MM.1S (cell line): ENCODE results near the gene PILRA.

Experiments used
- DNase-seq: peaks from one replicate; pipeline ENCODE4 v3.0.0-alpha.2; 2015
- H2AFZ ChIP-seq: fragments of 300-600 bp; sonication (generic); 2 replicates; pipeline ENCODE4 v1.6.0; 2016; ENCODE audit warnings: antibody characterized with exemption, low read length
- H3F3A ChIP-seq: fragments of 300-600 bp; sonication (generic); 2 replicates; pipeline ENCODE4 v1.6.1; 2016; ENCODE audit warnings: mild to moderate bottlenecking, antibody characterized with exemption, low read length, moderate library complexity, mixed read lengths; ENCODE audit not compliant: insufficient read depth
- H3K27ac ChIP-seq: fragments of 300-600 bp; sonication (generic); 2 replicates; pipeline ENCODE4 v1.5.1; 2016; ENCODE audit warnings: mild to moderate bottlenecking, low read length
- H3K27me3 ChIP-seq: fragments of 300-600 bp; sonication (generic); replicated peaks from 2 replicates; pipeline ENCODE4 v1.6.0; 2016; ENCODE audit warnings: low read length; ENCODE audit not compliant: insufficient read depth
- H3K36me3 ChIP-seq: fragments of 300-600 bp; sonication (generic); replicated peaks from 2 replicates; pipeline ENCODE4 v1.6.1; 2016; ENCODE audit warnings: mild to moderate bottlenecking, low read length, mixed read lengths; ENCODE audit not compliant: insufficient read depth
- H3K4me1 ChIP-seq: fragments of 300-600 bp; sonication (generic); 2 replicates; pipeline ENCODE4 v1.6.1; 2016; ENCODE audit warnings: low read length, mixed read lengths
- H3K4me2 ChIP-seq: fragments of 300-600 bp; sonication (generic); 2 replicates; pipeline ENCODE4 v1.6.0; 2016; ENCODE audit warnings: low read depth, low read length
- H3K4me3 ChIP-seq: fragments of 300-600 bp; sonication (generic); 2 replicates; pipeline ENCODE4 v1.5.1; 2016; ENCODE audit warnings: low read length, mixed read lengths
- H3K79me2 ChIP-seq: fragments of 300-600 bp; sonication (generic); 2 replicates; pipeline ENCODE4 v1.6.1; 2016; ENCODE audit warnings: mixed run types, low read length, mixed read lengths
- H3K9ac ChIP-seq: fragments of 300-600 bp; sonication (generic); 2 replicates; pipeline ENCODE4 v1.6.1; 2016; ENCODE audit warnings: low read length, mixed read lengths
- H3K9me2 ChIP-seq: fragments of 300-600 bp; sonication (generic); replicated peaks from 2 replicates; pipeline ENCODE4 v1.6.1; 2016; ENCODE audit warnings: mild to moderate bottlenecking, low read length, mixed read lengths; ENCODE audit not compliant: insufficient read depth
- H3K9me3 ChIP-seq: fragments of 300-600 bp; sonication (generic); replicated peaks from 2 replicates; pipeline ENCODE4 v1.6.1; 2016; ENCODE audit warnings: mild to moderate bottlenecking, low read length, mixed read lengths; ENCODE audit not compliant: insufficient read depth
- H4K20me1 ChIP-seq: fragments of 300-600 bp; sonication (generic); 2 replicates; pipeline ENCODE4 v1.6.1; 2016; ENCODE audit warnings: mild to moderate bottlenecking, low read length, moderate library complexity, mixed read lengths; ENCODE audit not compliant: insufficient read depth
- EZH2 ChIP-seq: fragments of 300-600 bp; sonication (generic); optimal IDR thresholded peaks from 2 replicates; pipeline ENCODE3; 2017; ENCODE audit warnings: low read depth, mild to moderate bottlenecking, antibody characterized with exemption, low read length, mixed read lengths
- EZH2phosphoT487 ChIP-seq: fragments of 300-600 bp; sonication (generic); IDR thresholded peaks from 2 replicates; pipeline ENCODE4 v1.6.1; 2018; ENCODE audit warnings: antibody characterized with exemption, low read length
- TF ChIP-seq, protein P1 (sequence below): fragments of 300-600 bp; sonication (generic); IDR thresholded peaks from 2 replicates; pipeline ENCODE4 v1.5.1; 2016; ENCODE audit warnings: antibody characterized with exemption, low read length, mixed read lengths

PILRA gene

GRCh38 chr7:100384628-100385294 is 11.5 kb downstream of the PILRA start:
- no peaks in the 10 kb centered on the region for H3K9me3 ChIP-seq
- H3K27ac ChIP-seq, result no peak overlapping the region
- H3K27me3 ChIP-seq, result no peaks in the 10 kb centered on the region
- H3K36me3 ChIP-seq, result no peaks in the 10 kb centered on the region
- no peaks in the 10 kb centered on the region for H3K79me2 ChIP-seq
- no peak overlapping the region for H3K9ac ChIP-seq
- no peaks in the 10 kb centered on the region for H3K9me2 ChIP-seq
- no peaks in the 10 kb centered on the region for H3K4me1 ChIP-seq
- no peak for DNase-seq
- H3K4me2 ChIP-seq, result no peak overlapping the region
- H2AFZ ChIP-seq, result no peak overlapping the region
- H4K20me1 ChIP-seq, result no peaks in the 10 kb centered on the region
- TF ChIP-seq, protein P1, sequence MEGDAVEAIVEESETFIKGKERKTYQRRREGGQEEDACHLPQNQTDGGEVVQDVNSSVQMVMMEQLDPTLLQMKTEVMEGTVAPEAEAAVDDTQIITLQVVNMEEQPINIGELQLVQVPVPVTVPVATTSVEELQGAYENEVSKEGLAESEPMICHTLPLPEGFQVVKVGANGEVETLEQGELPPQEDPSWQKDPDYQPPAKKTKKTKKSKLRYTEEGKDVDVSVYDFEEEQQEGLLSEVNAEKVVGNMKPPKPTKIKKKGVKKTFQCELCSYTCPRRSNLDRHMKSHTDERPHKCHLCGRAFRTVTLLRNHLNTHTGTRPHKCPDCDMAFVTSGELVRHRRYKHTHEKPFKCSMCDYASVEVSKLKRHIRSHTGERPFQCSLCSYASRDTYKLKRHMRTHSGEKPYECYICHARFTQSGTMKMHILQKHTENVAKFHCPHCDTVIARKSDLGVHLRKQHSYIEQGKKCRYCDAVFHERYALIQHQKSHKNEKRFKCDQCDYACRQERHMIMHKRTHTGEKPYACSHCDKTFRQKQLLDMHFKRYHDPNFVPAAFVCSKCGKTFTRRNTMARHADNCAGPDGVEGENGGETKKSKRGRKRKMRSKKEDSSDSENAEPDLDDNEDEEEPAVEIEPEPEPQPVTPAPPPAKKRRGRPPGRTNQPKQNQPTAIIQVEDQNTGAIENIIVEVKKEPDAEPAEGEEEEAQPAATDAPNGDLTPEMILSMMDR, result no peak
- no peak for TF ChIP-seq EZH2phosphoT487
- no peak for TF ChIP-seq EZH2
- H3K4me3 ChIP-seq, result no peak overlapping the region
- no peaks in the 10 kb centered on the region for H3F3A ChIP-seq

GRCh38 chr7:100386940-100387339 is 13.7 kb downstream of the PILRA start:
- H3K36me3 ChIP-seq, result no peaks in the 10 kb centered on the region
- DNase-seq, result no peak
- H3K4me2 ChIP-seq, result no peak overlapping the region
- H3K27ac ChIP-seq, result no peak overlapping the region
- no peak overlapping the region for H3K9ac ChIP-seq
- H3K4me1 ChIP-seq, result no peaks in the 10 kb centered on the region
- no peaks in the 10 kb centered on the region for H3K27me3 ChIP-seq
- H2AFZ ChIP-seq, result no peak overlapping the region
- no peaks in the 10 kb centered on the region for H3K79me2 ChIP-seq
- no peak overlapping the region for H3K4me3 ChIP-seq
- H3K9me3 ChIP-seq, result no peaks in the 10 kb centered on the region
- no peaks in the 10 kb centered on the region for H4K20me1 ChIP-seq
- no peaks in the 10 kb centered on the region for H3K9me2 ChIP-seq
- no peak for TF ChIP-seq EZH2
- TF ChIP-seq, protein P1, result no peak
- TF ChIP-seq EZH2phosphoT487, result no peak
- no peaks in the 10 kb centered on the region for H3F3A ChIP-seq

GRCh38 chr7:100387695-100388094 is 14.4 kb downstream of the PILRA start:
- Histone ChIP-seq H3K9ac (no peak overlapping the region), H4K20me1 (no peaks in the 10 kb centered on the region)

More at GRCh38 chr7:100387695-100388094, 14.4 kb downstream of the PILRA start:
- Histone ChIP-seq H2AFZ (no peak overlapping the region), H3K27me3 (no peaks in the 10 kb centered on the region), H3K4me2 (no peak overlapping the region), H3K9me3 (no peaks in the 10 kb centered on the region), H3K4me1 (no peaks in the 10 kb centered on the region), H3K36me3 (no peaks in the 10 kb centered on the region), H3K9me2 (no peaks in the 10 kb centered on the region), H3K27ac (no peak overlapping the region), H3K79me2 (no peaks in the 10 kb centered on the region), H3F3A (no peaks in the 10 kb centered on the region), H3K4me3 (no peak overlapping the region)
- no peak for TF ChIP-seq EZH2
- TF ChIP-seq, protein P1, result no peak
- TF ChIP-seq EZH2phosphoT487, result no peak
- no peak for DNase-seq
